Breast epithelium (tissue), 4 donors: ENCODE data around the gene ELMO3. TPM values are rescaled to one million over a fixed set of nuclear protein-coding genes. Genes with fewer than 3 reads are reported as not detected.
A peak's percentile ranks its signal among the peaks of the same experiment; 100 is the strongest.

Experiments
- DNase-seq, 2 donors: peaks; one replicate each; pipeline ENCODE4 v3.0.0-alpha.2; 2019; ENCODE audit warnings: low spot score in 2 of 2
- H3K27ac ChIP-seq, 2 donors: fragments of 200-600 bp; sonication (generic) in 1 of 2; one replicate each; pipeline ENCODE4 v1.5.1; 2016 to 2019; ENCODE audit warnings: mild to moderate bottlenecking in 1 of 2
- H3K27me3 ChIP-seq, 2 donors: fragments of 200-600 bp; sonication (generic) in 1 of 2; one replicate each; pipeline versions ENCODE4 v1.5.1 to v1.6.0; 2017 to 2019; ENCODE audit warnings: control low read depth in 1 of 2, mild to moderate bottlenecking in 1 of 2
- H3K36me3 ChIP-seq: fragments of 200-600 bp; one replicate; pipeline ENCODE4 v1.5.1; 2019
- H3K4me1 ChIP-seq, 2 donors: fragments of 200-600 bp; sonication (generic); one replicate each; pipeline ENCODE4 v1.5.1; 2016 to 2019; ENCODE audit warnings: control low read depth in 1 of 2
- H3K4me3 ChIP-seq, 3 donors: fragments of 200-600 bp; sonication (generic); 1 replicate in 2 of 3; 2 replicates in 1 of 3; pipeline ENCODE4 v1.5.1; 2016 to 2019; ENCODE audit warnings: mild to moderate bottlenecking in 3 of 3, moderate library complexity in 2 of 3
- H3K9me3 ChIP-seq, 2 donors: fragments of 200-600 bp; sonication (generic) in 1 of 2; one replicate each; pipeline ENCODE4 v1.5.1; 2016 to 2019; ENCODE audit warnings: control low read depth in 1 of 2
- POLR2A ChIP-seq: fragments of 450-650 bp; IDR thresholded peaks from one replicate; pipeline ENCODE4 v1.6.1; 2016; ENCODE audit warnings: antibody characterized with exemption, mild to moderate bottlenecking, moderate library complexity
- POLR2AphosphoS5 ChIP-seq, 3 donors: sonication (generic); formaldehyde crosslinking; IDR thresholded peaks; one replicate each; pipeline ENCODE4 v1.6.1; 2017; ENCODE audit warnings: antibody characterized with exemption in 3 of 3
- intact Hi-C: fragments of 100-400 bp; cut with DNase I; formaldehyde crosslinking; loops from one replicate; pipeline ENCODE4 v1.15.1; 2023; ENCODE audit warnings: low total_unique reads
- total RNA-seq, 3 donors: library from RNA; depleted of rRNA; stranded (reverse); fragments of >200 nt; gene quantifications; one replicate each; pipeline ENCODE4 v1.1.0, GENCODE V29; 2016
- TF ChIP-seq, protein P1 (sequence below), 3 donors: fragments of 450-650 bp; IDR thresholded peaks; one replicate each; pipeline ENCODE4 v1.5.1; 2016 to 2017; ENCODE audit warnings: antibody characterized with exemption in 3 of 3, mild to moderate bottlenecking in 3 of 3, moderate library complexity in 3 of 3

The ELMO3 gene
- total RNA-seq, 3 donors from 2014 or later = 1.1 to 35.0 (median 19.7) TPM

DNA sequence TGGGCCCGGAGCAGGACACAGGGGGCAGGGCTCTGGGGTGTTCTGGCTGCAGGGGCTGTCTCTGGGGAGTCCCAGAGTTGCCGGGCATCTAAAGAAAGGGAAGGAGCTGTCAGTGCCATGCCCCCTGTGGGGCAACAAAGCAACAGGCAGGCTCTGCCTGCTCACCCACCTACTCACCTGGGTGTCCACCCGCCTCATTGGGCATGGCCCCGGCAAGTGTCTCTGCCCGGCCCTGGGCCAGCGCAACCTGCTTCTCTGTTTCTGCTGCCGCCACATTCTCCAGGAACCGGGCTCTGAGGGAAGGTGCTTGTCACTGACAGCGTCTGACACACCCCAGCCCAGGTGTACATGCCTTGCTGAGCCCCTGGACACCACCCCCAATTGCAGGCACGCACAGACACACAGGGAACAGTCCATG lies 35.3 kb downstream of the ELMO3 start:
- no peak for DNase-seq
- TF ChIP-seq POLR2AphosphoS5 (IDR thresholded peaks at IDR 0.05) = no peak
- TF ChIP-seq, protein P1, sequence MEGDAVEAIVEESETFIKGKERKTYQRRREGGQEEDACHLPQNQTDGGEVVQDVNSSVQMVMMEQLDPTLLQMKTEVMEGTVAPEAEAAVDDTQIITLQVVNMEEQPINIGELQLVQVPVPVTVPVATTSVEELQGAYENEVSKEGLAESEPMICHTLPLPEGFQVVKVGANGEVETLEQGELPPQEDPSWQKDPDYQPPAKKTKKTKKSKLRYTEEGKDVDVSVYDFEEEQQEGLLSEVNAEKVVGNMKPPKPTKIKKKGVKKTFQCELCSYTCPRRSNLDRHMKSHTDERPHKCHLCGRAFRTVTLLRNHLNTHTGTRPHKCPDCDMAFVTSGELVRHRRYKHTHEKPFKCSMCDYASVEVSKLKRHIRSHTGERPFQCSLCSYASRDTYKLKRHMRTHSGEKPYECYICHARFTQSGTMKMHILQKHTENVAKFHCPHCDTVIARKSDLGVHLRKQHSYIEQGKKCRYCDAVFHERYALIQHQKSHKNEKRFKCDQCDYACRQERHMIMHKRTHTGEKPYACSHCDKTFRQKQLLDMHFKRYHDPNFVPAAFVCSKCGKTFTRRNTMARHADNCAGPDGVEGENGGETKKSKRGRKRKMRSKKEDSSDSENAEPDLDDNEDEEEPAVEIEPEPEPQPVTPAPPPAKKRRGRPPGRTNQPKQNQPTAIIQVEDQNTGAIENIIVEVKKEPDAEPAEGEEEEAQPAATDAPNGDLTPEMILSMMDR (IDR thresholded peaks at IDR 0.05) = no peak
- TF ChIP-seq POLR2A = no peak
- Histone ChIP-seq H3K27me3 (no peaks in the 10 kb centered on the region), H3K27ac (no peak overlapping the region), H3K36me3 (peaks cover 6% of the 10 kb centered on the region), H3K9me3 (no peaks in the 10 kb centered on the region), H3K4me1 (no peaks in the 10 kb centered on the region), H3K4me3 (no peak overlapping the region)
- intact Hi-C loops = no loop called here

DNA sequence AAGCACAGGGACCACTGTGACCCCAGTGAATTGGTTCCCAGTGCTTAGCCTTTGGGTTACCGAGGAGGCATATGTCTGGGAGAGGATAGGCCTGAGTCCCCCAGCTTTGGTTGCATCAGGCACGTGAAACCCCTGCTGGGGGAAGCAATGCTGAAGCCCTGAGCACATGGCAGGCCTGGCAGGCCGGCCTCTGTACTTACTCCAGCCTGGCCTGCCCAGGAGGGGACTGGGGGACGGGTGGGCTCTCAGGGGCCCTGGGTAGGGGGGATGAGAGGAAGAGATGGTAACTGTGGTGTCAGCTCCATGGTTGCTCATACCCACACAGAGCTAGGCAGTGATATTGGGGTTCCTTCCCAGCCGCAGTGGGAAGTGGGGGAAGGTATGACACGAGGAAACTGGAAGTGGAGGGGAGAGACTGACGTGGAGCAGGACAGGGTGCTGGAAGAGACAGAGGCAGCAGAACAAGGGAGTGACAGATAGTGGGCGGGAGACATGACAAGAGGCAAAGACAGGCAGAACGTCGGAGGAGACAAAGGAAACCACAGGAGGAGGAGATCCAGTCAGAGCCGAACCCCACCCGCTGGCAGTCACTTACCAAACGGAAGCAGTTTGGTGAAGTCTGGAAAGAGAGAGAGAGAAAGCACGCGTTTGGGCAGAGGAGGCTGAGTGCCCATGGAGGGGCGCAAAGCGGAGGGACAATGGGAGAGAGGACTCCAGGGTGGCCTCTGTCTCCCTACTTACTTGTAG lies 37.1 kb downstream of the ELMO3 start:
- TF ChIP-seq POLR2AphosphoS5 (IDR thresholded peaks at IDR 0.05) (no peak), POLR2A (no peak)
- TF ChIP-seq, protein P1 (IDR thresholded peaks at IDR 0.05) = no peak
- no peaks in the 10 kb centered on the region for H3K9me3 ChIP-seq
- no peaks in the 10 kb centered on the region for H3K27me3 ChIP-seq
- peak overlapping the region in 1 of 2 donors; percentile 29 for H3K27ac ChIP-seq
- DNase-seq = no peak
- intact Hi-C loops = no loop called here
- H3K36me3 ChIP-seq = no peaks in the 10 kb centered on the region
- no peak overlapping the region for H3K4me3 ChIP-seq
- H3K4me1 ChIP-seq = peaks cover 6 to 10% of the 10 kb centered on the region in 2 donors

DNA sequence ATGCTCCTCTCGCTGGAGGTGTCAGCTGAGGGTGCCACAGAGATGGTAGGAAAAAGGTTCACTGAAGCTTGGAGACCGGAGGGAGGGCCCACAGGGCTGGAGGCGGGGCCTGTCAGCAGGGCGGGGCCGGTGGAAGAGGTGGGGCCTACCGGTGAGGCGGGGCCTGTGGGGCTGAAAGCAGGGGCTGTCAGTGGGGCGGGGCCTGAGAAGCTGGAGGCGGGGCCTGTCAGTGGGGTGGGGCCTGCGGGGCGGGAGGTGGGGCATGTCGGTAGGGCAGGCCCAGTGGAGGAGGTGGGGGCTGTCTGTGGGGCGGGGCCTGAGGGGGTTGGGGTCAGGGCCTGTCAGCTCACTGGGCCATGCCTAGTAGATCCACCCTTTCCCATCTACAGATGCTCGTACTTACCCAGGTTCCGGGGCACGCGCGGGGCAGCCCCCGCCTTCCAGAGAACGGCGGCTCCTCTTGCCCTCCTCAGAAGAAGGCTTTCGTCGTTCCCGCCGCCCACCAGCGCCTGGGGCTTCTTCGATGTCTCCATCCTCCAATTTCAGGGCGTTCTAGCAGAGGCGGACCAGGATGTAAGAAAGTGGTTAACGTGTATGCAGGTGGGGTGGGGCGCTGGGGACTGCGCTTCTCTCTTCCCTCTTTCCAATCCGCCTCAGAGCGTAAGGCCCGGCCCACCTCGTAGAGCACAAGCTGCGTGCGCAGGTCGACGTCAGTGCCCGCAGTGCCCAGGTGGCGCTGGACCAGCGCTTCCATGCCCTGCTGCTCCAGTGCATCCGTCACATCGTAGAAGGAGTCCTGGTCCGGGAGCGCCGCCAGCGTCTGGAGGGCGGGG lies 37.8 kb downstream of the ELMO3 start:
- H3K27ac ChIP-seq = peak overlapping the region in 1 of 2 donors; percentile 29
- intact Hi-C loops = no loop called here
- no peak for TF ChIP-seq POLR2AphosphoS5 (IDR thresholded peaks at IDR 0.05)
- TF ChIP-seq POLR2A = no peak
- TF ChIP-seq, protein P1 (IDR thresholded peaks at IDR 0.05) = no peak
- H3K4me1 ChIP-seq = peaks cover 9 to 17% of the 10 kb centered on the region in 2 donors
- H3K27me3 ChIP-seq = no peaks in the 10 kb centered on the region
- no peak overlapping the region for H3K4me3 ChIP-seq
- no peaks in the 10 kb centered on the region for H3K36me3 ChIP-seq
- no peaks in the 10 kb centered on the region for H3K9me3 ChIP-seq
- no peak for DNase-seq

DNA sequence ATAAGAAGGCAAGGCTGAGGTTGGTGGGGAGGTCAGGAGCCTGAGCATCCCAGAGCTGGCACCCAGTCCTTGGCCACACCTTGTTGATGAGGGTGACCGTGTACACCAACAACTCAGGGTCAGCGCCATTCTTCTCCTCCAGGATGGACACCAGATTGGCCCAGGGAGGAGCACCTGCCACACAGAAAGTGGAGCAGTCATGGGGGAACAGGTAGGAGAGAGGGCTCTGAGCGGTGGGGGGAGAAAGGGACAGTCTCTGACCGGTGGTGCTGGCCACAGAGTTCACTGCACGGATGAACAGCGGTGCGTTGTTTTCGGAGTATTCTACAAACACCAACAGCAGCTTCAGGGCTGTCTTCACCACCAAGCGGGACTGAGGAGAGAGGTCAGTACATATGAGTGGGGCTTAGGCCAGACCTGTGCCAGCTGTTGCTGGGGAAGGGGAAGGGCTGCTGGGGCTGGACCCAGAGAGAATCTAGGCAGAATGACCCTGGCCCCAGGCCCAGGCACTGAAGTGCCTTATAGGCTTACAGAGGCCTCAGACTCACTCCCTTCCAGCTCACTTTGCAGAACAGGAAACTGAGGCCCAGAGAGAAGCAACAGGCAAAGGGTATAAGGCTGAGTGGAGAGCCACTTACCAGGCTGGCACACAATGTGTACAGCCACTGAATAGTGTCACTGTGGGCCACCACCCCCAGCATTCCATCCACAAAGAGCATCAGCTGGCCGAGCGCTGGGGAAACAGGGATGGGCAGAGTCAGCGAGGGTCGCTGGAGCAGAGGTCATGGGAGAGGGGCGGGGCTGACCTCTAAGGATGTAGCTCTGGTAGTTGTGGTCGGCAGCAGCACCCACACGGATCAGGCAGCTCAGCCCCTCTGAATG lies 38.7 kb downstream of the ELMO3 start:
- Histone ChIP-seq H3K4me1 (peaks cover 9 to 26% of the 10 kb centered on the region in 2 donors), H3K9me3 (no peaks in the 10 kb centered on the region), H3K27ac (no peak overlapping the region), H3K36me3 (no peaks in the 10 kb centered on the region), H3K27me3 (no peaks in the 10 kb centered on the region), H3K4me3 (no peak overlapping the region)
- TF ChIP-seq, protein P1 (IDR thresholded peaks at IDR 0.05) = no peak
- TF ChIP-seq POLR2AphosphoS5 (IDR thresholded peaks at IDR 0.05) (no peak), POLR2A (no peak)
- no peak for DNase-seq
- intact Hi-C loops = no loop called here
